Left renal pelvis (tissue), 4 donors: Measurements from ENCODE around the gene LAMA5. TPM values are rescaled to one million over a fixed set of nuclear protein-coding genes. Genes with fewer than 3 reads are reported as not detected.

Source experiments
- DNase-seq, 4 donors: peaks; one replicate each; pipeline ENCODE4 v3.0.0-alpha.2; 2013; ENCODE audit warnings: low read depth in 4 of 4, low spot score in 3 of 4
- polyA plus RNA-seq, 4 donors: library from polyadenylated mRNA; unstranded; fragments of 120-200 nt; gene quantifications; one replicate each; pipeline ENCODE4 v1.2.1, GENCODE V29; 2013; ENCODE audit not compliant: insufficient read length in 4 of 4

The LAMA5 gene
- polyA plus RNA-seq, 4 donors = 32.0 to 182 (median 104) TPM

- DNase-seq = no peak
These were observed 89.9 kb downstream of the LAMA5 start for GRCh38 chr20:62277253-62277652.

GRCh38 chr20:62276439-62276838 lies 90.7 kb downstream of the LAMA5 start:
- DNase-seq = no peak

- DNase-seq = no peak
These were observed 91.9 kb downstream of the LAMA5 start for GRCh38 chr20:62275219-62275618.

GRCh38 chr20:62274332-62274950 lies 92.7 kb downstream of the LAMA5 start:
- peak in 2 of 4 donors; percentile 16 to 17 for DNase-seq

- no peak for DNase-seq
These were observed 93.7 kb downstream of the LAMA5 start for GRCh38 chr20:62273416-62273815.

GRCh38 chr20:62272200-62272599 lies 94.9 kb downstream of the LAMA5 start:
- no peak for DNase-seq

- no peak for DNase-seq
These were observed 97.2 kb downstream of the LAMA5 start for GRCh38 chr20:62269871-62270270.

- no peak for DNase-seq
These were observed 97.7 kb downstream of the LAMA5 start for GRCh38 chr20:62269378-62269777.

GRCh38 chr20:62268228-62268900 lies 98.7 kb downstream of the LAMA5 start:
- no peak for DNase-seq

GRCh38 chr20:62267543-62267942 lies 99.6 kb downstream of the LAMA5 start:
- no peak for DNase-seq

- DNase-seq = no peak
These were observed 100.3 kb downstream of the LAMA5 start for GRCh38 chr20:62266851-62267250.

GRCh38 chr20:62266340-62266739 lies 100.8 kb downstream of the LAMA5 start:
- no peak for DNase-seq

GRCh38 chr20:62265365-62265764 lies 101.7 kb downstream of the LAMA5 start:
- no peak for DNase-seq

- DNase-seq = no peak
These were observed 103.7 kb downstream of the LAMA5 start for GRCh38 chr20:62263396-62263795.

GRCh38 chr20:62262064-62262463 lies 105.0 kb downstream of the LAMA5 start:
- DNase-seq = no peak

GRCh38 chr20:62259294-62259565 lies 107.9 kb downstream of the LAMA5 start:
- DNase-seq = no peak

Other genes starting within 250 kb of the LAMA5 start
- 10 to 100 TPM; 52.2 to 61.7 (median 53.4) TPM for gene LSM14B, start 244.8 kb downstream of the LAMA5 start, polyA plus RNA-seq
- 100 to 1,000 TPM; 133 to 201 (median 164) TPM for gene PSMA7, start 223.9 kb downstream of the LAMA5 start, polyA plus RNA-seq
- 10 to 100 TPM; 15.6 to 26.4 (median 18.9) TPM for gene SS18L1, start 223.5 kb downstream of the LAMA5 start, polyA plus RNA-seq
- 10 to 100 TPM; 25.2 to 50.0 (median 31.1) TPM for gene MTG2, start 184.3 kb downstream of the LAMA5 start, polyA plus RNA-seq
- under 1 TPM in 3 of 4 donors, not detected in 1; 0.07 to 0.37 (median 0.17) TPM for gene HRH3, start 147.0 kb downstream of the LAMA5 start, polyA plus RNA-seq
- 10 to 100 TPM; 23.5 to 44.3 (median 34.3) TPM for gene OSBPL2, start 128.8 kb downstream of the LAMA5 start, polyA plus RNA-seq
- 10 to 100 TPM; 38.6 to 62.8 (median 43.8) TPM for gene ADRM1, start 64.3 kb downstream of the LAMA5 start, polyA plus RNA-seq
- 100 to 1,000 TPM; 715 to 1,000 (median 769) TPM for gene RPS21, start 19.8 kb upstream of the LAMA5 start, polyA plus RNA-seq
- 10 to 100 TPM in 2 of 4 donors, 1 to 10 TPM in 2; 9.8 to 11.4 (median 10.5) TPM for gene CABLES2, start 40.0 kb upstream of the LAMA5 start, polyA plus RNA-seq
- gene RBBP8NL, start 60.2 kb upstream of the LAMA5 start, polyA plus RNA-seq = 1 to 10 TPM in 3 of 4 donors, under 1 TPM in 1; 0.04 to 3.0 (median 1.5) TPM
- 1 to 10 TPM; 2.1 to 7.7 (median 6.3) TPM for gene GATA5, start 108.7 kb upstream of the LAMA5 start, polyA plus RNA-seq